ENCODE measurements around the gene CBL.
A peak's percentile ranks its signal among the peaks of the same experiment; 100 is the strongest.

The CBL gene

GRCh38 chr11:119334174-119334930, 128.2 kb downstream of the CBL start, which contains the start of gene RNF26:
TSS of gene RNF26 (plus strand) at chr11:119334527. CDS start at chr11:119335123, 596 bp downstream.
- peak; percentile 96 for DNase-seq (ENCODE audit: low read depth)

- no peak for DNase-seq (ENCODE audit: low read depth)
These were observed 129.0 kb downstream of the CBL start for GRCh38 chr11:119335091-119335654.

GRCh38 chr11:119335655-119336543, 129.8 kb downstream of the CBL start:
- DNase-seq (ENCODE audit: low read depth) = no peak

DNA sequence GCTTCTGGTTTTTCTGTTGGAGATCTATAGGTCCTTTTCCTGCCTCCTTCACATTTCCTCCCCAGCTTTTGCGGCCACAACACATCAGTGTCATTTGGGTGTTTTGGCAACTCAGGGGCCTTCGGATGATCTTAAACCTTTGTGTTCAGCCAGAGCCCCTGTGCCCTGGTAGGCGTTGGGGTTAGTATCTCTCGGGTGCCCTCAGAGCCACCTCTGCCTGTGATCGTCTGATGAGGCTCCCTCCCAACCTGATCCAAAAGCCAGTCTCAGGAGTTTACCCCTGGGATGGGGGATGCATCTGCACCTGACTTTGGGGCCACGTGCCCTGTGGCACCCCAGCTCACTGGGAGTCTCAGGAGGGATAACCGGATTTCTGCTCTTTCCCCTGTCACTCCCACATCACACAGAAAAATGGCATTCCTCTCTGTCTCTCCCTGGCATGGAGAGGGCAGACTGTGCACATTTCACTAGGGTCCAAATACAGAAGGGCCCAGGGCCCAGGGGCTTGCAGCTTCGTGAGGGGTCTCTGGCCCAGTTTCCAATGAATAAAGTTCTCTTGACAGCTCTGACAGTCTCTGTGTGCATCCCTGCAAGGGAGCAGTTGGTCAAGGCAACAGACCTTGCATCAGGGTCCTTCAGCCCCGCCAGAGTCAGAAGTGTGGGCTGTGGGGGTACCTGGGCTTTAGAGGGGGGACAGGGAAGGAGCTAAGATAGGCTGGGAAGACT, 130.8 kb downstream of the CBL start:
- DNase-seq (ENCODE audit: low read depth) = no peak

GRCh38 chr11:119337581-119338317, 131.6 kb downstream of the CBL start:
- no peak for DNase-seq (ENCODE audit: low read depth)

DNA sequence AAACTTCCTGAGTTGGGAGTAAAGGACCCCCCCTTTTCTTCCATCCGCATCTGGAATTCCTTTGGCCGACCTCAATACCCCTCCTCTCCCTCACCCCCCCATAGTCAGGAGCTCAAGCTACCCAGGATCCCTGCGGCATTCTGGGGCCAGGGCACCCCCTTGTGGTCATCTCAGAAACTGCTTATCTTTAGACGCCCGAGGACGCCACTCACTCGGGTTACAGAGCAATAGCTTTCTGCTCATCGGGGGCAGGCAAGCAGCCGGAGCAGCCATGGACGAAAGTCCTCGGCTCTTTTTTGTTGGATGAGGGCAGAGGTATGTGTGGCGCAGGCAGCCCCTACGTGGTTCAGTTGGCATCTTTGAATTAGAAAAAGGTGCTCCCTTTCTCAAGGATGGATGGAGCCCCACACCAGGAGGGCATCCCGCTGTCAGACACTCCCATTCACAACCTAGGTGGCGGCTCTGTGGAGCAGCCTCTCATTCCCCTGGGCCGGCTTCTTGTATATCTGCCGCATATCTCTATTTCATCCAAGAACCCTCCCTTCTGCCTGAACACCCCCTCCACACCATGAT, 132.3 kb downstream of the CBL start:
- DNase-seq (ENCODE audit: low read depth) = no peak

DNA sequence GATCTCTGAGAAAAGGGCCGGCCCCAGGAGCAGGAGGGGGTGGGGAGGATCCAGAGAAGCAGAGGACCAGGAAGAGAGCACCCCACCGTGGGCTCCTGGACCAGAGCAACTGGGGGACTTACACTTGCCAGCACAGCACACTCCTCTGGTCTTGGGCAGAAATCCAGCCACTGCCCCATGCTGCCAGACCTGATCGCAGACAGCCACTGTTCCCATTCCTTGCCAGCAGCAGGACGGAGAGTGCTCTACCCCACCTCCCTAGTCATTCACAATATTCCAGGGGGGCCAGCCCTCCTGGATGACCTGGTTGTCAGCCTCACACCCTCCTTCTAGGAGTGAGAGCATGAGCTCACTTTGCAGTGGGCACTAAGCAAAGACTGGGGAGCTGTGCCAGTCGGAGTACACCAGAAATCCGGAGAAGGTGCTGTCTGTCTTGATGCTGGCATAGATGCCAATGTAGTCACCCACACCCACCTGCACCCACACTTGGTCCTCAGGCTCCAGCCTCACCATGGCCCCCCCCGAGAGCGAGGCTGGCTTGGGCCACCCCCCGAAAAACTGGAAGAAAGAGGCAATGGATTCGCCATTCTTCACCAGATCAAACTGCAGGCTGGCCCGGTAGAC, 132.9 kb downstream of the CBL start:
- no peak for DNase-seq (ENCODE audit: low read depth)

- no peak for DNase-seq (ENCODE audit: low read depth)
These were observed 133.6 kb downstream of the CBL start for GRCh38 chr11:119339589-119340334.

DNA sequence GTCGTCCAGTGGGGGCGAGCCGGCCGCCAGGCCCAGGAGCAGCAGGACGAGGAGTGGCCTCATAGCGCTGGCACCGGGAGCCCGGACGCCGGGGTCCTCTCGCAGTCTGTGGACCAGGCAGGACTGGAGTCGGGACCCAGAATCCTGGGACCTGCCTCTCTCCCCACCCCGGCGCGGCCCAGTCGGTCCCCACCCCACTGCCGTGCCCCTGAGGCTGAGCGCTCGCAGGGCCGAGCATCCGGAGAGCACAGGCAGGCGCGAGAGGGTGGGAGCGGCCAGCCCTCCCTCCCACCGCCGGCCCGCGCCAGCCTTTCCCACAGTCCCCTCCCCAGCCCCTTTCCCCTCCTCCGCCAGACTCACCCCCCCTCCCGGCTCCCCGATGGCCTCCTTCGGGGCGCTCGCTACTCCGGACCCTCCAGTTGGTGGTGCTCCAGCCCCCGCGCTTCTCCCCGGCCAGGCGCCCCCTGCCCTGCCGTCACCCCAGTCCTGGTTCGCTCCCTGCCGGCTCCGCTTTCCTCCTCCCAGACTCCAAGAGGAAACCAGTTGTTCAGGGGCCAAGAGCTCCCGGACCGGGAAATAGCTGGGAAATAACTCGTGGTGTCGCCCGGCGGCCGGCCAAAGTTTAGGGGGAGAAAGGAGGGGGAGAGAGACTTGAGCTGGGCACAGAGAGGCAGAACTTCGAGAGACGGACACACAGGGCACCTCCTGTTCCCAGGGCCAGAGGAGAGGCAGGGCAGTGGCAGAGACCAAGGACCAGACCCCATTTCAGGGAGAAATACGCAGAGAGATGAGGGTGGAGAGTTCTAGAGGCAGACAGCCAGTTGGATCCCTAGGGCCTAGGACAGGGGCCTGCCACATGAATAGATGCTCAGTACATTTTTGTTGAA, 134.4 kb downstream of the CBL start, which contains the start of gene C1QTNF5:
C1QTNF5 (minus strand) TSS at position 549 of the 887 bp plus-strand sequence; CDS start at position 63, 486 bp downstream.
- DNase-seq (ENCODE audit: low read depth) = no peak

DNA sequence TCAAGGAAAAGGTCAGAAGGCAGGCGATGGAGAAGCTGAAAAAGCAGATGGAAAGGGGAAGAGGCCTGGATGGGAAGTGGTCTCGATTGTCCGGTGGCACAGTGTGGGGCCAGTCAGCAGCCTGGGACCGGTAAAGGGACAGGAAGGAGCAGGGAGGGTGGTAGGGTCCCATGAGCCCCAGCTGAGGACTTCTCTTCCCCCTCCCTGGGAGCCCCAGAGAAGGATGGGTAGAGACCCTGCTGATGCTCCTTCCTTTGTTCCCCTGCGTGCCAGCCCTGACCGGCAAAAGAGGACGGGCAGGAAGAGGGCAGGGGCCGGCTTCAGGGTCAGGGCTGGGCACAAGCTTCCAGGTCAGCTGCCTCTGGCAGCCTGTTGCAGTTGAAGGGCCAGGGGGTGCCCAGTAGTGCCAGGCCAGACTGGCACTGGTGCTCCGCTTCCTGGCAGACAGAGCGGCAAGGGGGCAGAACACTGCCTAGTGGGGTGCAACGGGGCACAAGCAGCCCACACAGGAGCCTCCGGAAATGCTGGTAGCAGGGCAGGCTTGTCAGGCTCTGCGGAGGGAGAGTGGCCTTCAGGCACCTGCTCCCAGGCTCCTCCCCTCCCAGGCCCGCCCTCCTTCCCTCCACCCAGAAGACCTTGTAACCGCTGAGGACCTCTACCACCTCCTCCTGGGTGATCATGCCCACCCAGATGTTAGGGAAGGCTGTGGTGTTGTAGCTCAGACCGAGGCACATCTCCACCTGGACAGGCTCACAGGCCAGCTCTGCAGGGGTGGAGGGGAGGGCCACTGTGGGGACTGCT, 135.3 kb downstream of the CBL start:
- no peak for DNase-seq (ENCODE audit: low read depth)

DNA sequence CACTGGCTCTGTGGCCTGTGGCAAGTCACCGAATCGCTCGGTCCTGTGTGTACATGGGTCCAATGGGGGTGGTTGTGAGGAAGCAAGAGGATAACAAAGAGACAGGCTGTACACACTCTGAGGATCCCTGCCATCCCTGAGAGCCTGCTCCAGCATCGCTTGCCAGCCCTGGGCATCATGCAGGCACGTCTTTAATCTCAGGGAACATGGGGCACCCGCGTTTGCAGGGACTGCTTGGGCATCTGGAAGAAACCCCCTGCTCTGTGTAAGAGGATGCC, 135.8 kb downstream of the CBL start:
- no peak for DNase-seq (ENCODE audit: low read depth)

GRCh38 chr11:119342362-119343130, 136.4 kb downstream of the CBL start:
- no peak for DNase-seq (ENCODE audit: low read depth)

- DNase-seq (ENCODE audit: low read depth) = no peak
These were observed 137.6 kb downstream of the CBL start for GRCh38 chr11:119343726-119344125.

DNA sequence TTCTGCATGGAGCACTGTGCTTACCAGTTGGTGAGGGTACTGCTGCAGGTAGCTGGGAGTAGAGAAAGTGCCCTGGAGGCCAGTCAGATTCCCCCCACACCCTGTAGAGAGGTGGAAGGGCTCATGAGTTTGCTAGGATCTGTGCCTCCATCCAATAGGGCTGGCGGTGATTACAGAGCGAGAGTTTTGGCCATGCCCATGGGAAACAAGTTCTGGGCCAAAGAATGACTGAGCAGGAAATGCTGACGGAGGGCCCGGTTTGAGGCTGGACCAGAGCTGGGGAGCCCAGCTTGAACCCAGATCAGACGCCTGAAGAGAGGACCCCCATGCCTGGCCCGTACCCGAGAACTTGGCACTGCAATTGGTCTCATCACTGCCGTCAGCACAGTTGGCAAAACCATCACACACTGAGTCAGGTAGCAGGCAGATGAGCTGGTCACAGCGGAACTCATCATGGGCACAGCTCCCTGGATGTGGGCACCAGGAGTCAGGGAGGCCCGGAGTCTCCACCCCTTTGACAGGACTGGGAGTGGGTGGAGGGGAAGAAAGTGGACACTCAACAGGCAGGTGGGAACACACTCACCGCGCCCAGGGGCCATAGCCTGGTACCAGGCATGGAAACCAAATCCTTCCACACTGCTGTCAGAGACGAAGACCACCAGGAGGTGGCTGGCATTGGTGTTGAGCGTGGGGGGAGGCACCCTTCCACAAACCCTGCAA, 138.3 kb downstream of the CBL start:
- DNase-seq (ENCODE audit: low read depth) = no peak

- DNase-seq (ENCODE audit: low read depth) = no peak
These were observed 139.5 kb downstream of the CBL start for GRCh38 chr11:119345685-119346084.

DNA sequence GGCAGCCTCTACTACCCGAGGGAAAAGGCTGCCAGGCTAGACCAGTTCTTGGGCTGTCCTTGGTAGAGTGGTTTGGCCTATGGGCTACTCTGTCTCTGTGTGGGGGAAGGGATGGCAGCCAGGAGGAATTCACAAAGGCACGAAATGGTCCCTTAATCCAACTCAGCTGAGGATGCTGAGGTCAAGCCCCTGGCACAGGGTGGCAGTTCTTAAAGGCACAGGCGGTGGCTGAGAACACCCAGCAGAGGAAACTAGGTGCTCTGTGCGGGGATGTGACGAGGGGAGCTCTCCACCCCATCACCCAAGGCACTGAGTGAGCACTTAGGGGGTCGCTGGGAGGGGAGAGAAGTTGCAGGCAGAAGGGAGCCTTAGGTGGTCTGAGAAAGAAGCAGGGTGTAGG, 140.5 kb downstream of the CBL start, which contains the start of gene MFRP:
MFRP (minus strand) TSS at position 101 of the 400 bp plus-strand sequence. CDS start 192 bp downstream, outside the sequence.
- no peak for DNase-seq (ENCODE audit: low read depth)
